Keratinocyte (primary cell): ENCODE results near the gene DCLK1. TPM values are rescaled to one million over a fixed set of nuclear protein-coding genes. Genes with fewer than 3 reads are reported as not detected.

ENCODE experiments used
- DNase-seq: peaks from one replicate; pipeline ENCODE4 v3.0.0-alpha.2; 2011; ENCODE audit warnings: low read depth, missing footprints, low spot score
- FAIRE-seq: peaks from 2 replicates; lab custom pipeline; 2011; peaks lifted over from hg19 to GRCh38; lab: Jason Lieb, UNC
- H2AFZ ChIP-seq: 2 replicates; pipeline ENCODE4 v1.6.0; 2012; ENCODE audit warnings: low read length, control low read depth, inconsistent platforms; ENCODE audit not compliant: control insufficient read depth
- H3K27ac ChIP-seq: 2 replicates; pipeline ENCODE4 v1.5.1; 2011; ENCODE audit warnings: low read length; ENCODE audit not compliant: control insufficient read depth, insufficient read depth
- H3K27me3 ChIP-seq: 3 replicates; pipeline ENCODE4 v1.6.0; 2011; ENCODE audit warnings: low read length; ENCODE audit not compliant: control insufficient read depth, insufficient read depth; ENCODE audit errors: extremely low read depth
- H3K36me3 ChIP-seq, 2 experiments: 2 replicates in 1 of 2; 3 replicates in 1 of 2; pipeline ENCODE4 v1.5.1; 2011; ENCODE audit warnings: low read length in 2 of 2, mild to moderate bottlenecking in 1 of 2; ENCODE audit not compliant: control insufficient read depth in 2 of 2, insufficient read depth in 2 of 2; ENCODE audit errors: extremely low read depth in 1 of 2
- H3K4me1 ChIP-seq: 3 replicates; pipeline ENCODE4 v1.5.1; 2011; ENCODE audit warnings: low read length; ENCODE audit not compliant: control insufficient read depth, insufficient read depth; ENCODE audit errors: extremely low read depth
- H3K4me2 ChIP-seq: 3 replicates; pipeline ENCODE4 v1.6.0; 2011; ENCODE audit warnings: low read depth, low read length; ENCODE audit not compliant: control insufficient read depth, insufficient read depth; ENCODE audit errors: extremely low read depth
- H3K4me3 ChIP-seq, 3 experiments: fragments of 200-600 bp in 1 of 3; sonication (generic) in 1 of 3; 2 replicates in 2 of 3; 3 replicates in 1 of 3; pipeline ENCODE4 v1.5.1; 2011 to 2016; ENCODE audit warnings: low read length in 3 of 3, mild to moderate bottlenecking in 3 of 3, control low read depth in 2 of 3, inconsistent platforms in 1 of 3, low read depth in 1 of 3, mixed read lengths in 1 of 3, mixed run types in 1 of 3, moderate library complexity in 1 of 3; ENCODE audit not compliant: control insufficient read depth in 2 of 3, insufficient read depth in 2 of 3; ENCODE audit errors: extremely low read depth in 1 of 3
- H3K79me2 ChIP-seq: 2 replicates; pipeline ENCODE4 v1.6.0; 2012; ENCODE audit warnings: low read length; ENCODE audit not compliant: control insufficient read depth, insufficient read depth
- H3K9ac ChIP-seq: 3 replicates; pipeline ENCODE4 v1.6.0; 2011; ENCODE audit warnings: low read length; ENCODE audit not compliant: control insufficient read depth, insufficient read depth; ENCODE audit errors: extremely low read depth
- H3K9me1 ChIP-seq: 3 replicates; pipeline ENCODE4 v1.6.0; 2011; ENCODE audit warnings: low read length; ENCODE audit not compliant: control insufficient read depth, insufficient read depth; ENCODE audit errors: extremely low read depth
- H3K9me3 ChIP-seq: 2 replicates; pipeline ENCODE4 v1.5.1; 2012; ENCODE audit warnings: low read depth, low read length; ENCODE audit not compliant: control insufficient read depth
- H4K20me1 ChIP-seq: 3 replicates; pipeline ENCODE4 v1.6.0; 2011; ENCODE audit warnings: low read length; ENCODE audit not compliant: control insufficient read depth, insufficient read depth; ENCODE audit errors: extremely low read depth
- CTCF ChIP-seq, 3 experiments: IDR thresholded peaks in 1 of 3; conservative IDR thresholded peaks in 1 of 3; optimal IDR thresholded peaks in 1 of 3; 2 replicates in 2 of 3; 3 replicates in 1 of 3; pipeline versions ENCODE3 to v1.5.1; 2011; ENCODE audit warnings: low read length in 3 of 3, mild to moderate bottlenecking in 3 of 3, moderate library complexity in 2 of 3, control low read depth in 1 of 3, inconsistent platforms in 1 of 3; ENCODE audit not compliant: insufficient read depth in 2 of 3; ENCODE audit errors: extremely low read depth in 1 of 3
- EZH2 ChIP-seq: IDR thresholded peaks from one replicate; pipeline ENCODE4 v1.6.1; 2012; ENCODE audit warnings: inconsistent platforms, mild to moderate bottlenecking, low read length, moderate library complexity
- dilution Hi-C: fragments of 300-500 bp; cut with MboI; formaldehyde crosslinking; loops from one replicate; pipeline ENCODE4 v1.7.0; 2020; ENCODE audit warnings: low sequenced_read_pairs; ENCODE audit not compliant: extremely low pct_ligation_motif_present
- polyA plus RNA-seq, 5 experiments: library from polyadenylated mRNA; depleted of rRNA in 3 of 5; stranded (reverse) in 3 of 5; stranded (forward) in 1 of 5; unstranded in 1 of 5; fragments of >200 nt; gene quantifications; 1 replicate in 1 of 5; 2 replicates in 3 of 5; 3 replicates in 1 of 5; pipeline versions ENCODE4 v1.2.1 to v1.2.3, GENCODE V29; 2011 to 2012; ENCODE audit warnings: missing spikeins in 2 of 5, low read depth in 1 of 5, low replicate concordance in 1 of 5

The DCLK1 gene
- polyA plus RNA-seq, 1 donor (not counting 4 experiments of a cell fraction or from before 2014, with no cell fraction given), result 0.04 TPM

GRCh38 chr13:36089130-36089647, 42.0 kb downstream of the DCLK1 start:
- DNase-seq, result no peak
- no peaks in the 10 kb centered on the region for H3K79me2 ChIP-seq
- no peaks in the 10 kb centered on the region for H3K9me1 ChIP-seq
- no peak overlapping the region for H2AFZ ChIP-seq
- H4K20me1 ChIP-seq, result no peaks in the 10 kb centered on the region
- TF ChIP-seq CTCF (optimal IDR thresholded peaks at IDR 0.05 in 1 of 3, IDR thresholded peaks at IDR 0.05 in 1 of 3, conservative IDR thresholded peaks at IDR 0.05 in 1 of 3; ENCODE audit: extremely low read depth in 1 of 3, insufficient read depth in 2 of 3, low read length in 3 of 3) (no peak), EZH2 (no peak)
- dilution Hi-C loops, result no loop called here
- H3K36me3 ChIP-seq, result no peaks in the 10 kb centered on the region
- no peak overlapping the region for H3K4me3 ChIP-seq
- H3K4me2 ChIP-seq, result no peak overlapping the region
- no peaks in the 10 kb centered on the region for H3K4me1 ChIP-seq
- no peaks in the 10 kb centered on the region for H3K27me3 ChIP-seq
- no peaks in the 10 kb centered on the region for H3K9me3 ChIP-seq
- H3K9ac ChIP-seq, result no peak overlapping the region
- H3K27ac ChIP-seq, result no peak overlapping the region
- FAIRE-seq, result no peak

- H2AFZ ChIP-seq, result no peak overlapping the region
- FAIRE-seq (no peak), DNase-seq (no peak)
- H3K79me2 ChIP-seq, result no peaks in the 10 kb centered on the region
- no peak overlapping the region for H3K4me2 ChIP-seq
- H3K27me3 ChIP-seq, result no peaks in the 10 kb centered on the region
- H3K9me1 ChIP-seq, result no peaks in the 10 kb centered on the region
- H4K20me1 ChIP-seq, result no peaks in the 10 kb centered on the region
- no peak overlapping the region for H3K9ac ChIP-seq
- dilution Hi-C loops, result no loop called here
- H3K4me1 ChIP-seq, result no peaks in the 10 kb centered on the region
- no peak overlapping the region for H3K4me3 ChIP-seq
- no peak overlapping the region for H3K27ac ChIP-seq
- TF ChIP-seq EZH2, result no peak
- no peak for TF ChIP-seq CTCF (optimal IDR thresholded peaks at IDR 0.05 in 1 of 3, IDR thresholded peaks at IDR 0.05 in 1 of 3, conservative IDR thresholded peaks at IDR 0.05 in 1 of 3; ENCODE audit: extremely low read depth in 1 of 3, insufficient read depth in 2 of 3, low read length in 3 of 3)
- no peaks in the 10 kb centered on the region for H3K36me3 ChIP-seq
- no peaks in the 10 kb centered on the region for H3K9me3 ChIP-seq
Observed at GRCh38 chr13:36088463-36088862, 42.7 kb downstream of the DCLK1 start.
